OCI-LY7 (cell line): ENCODE results near the gene C2CD5. TPM values are rescaled to one million over a fixed set of nuclear protein-coding genes. Genes with fewer than 3 reads are reported as not detected.

ENCODE experiments used
- BruUV-seq: library from RNA; stranded (reverse); fragments of 400-500 nt; replicated peaks from 2 replicates; lab custom pipeline; 2021; lab: Mats Ljungman, UMichigan
- CTCF ChIA-PET: fragments of 300-600 bp; sonication (Branson Sonifier 250); formaldehyde crosslinking; loops from one replicate; lab custom pipeline; 2022; ENCODE audit warnings: antibody characterized with exemption; ENCODE audit not compliant: unreplicated experiment; lab: Charles Lee
- POLR2A ChIA-PET: fragments of 300-600 bp; sonication (Branson Sonifier 250); formaldehyde crosslinking; loops from one replicate; lab custom pipeline; 2022; ENCODE audit warnings: antibody characterized with exemption; lab: Charles Lee
- DNase-seq: peaks from one replicate; pipeline ENCODE4 v3.0.0-alpha.2; 2015; ENCODE audit warnings: low spot score
- H2AFZ ChIP-seq: fragments of 200-600 bp; sonication (generic), shearing (Covaris generic); 2 replicates; pipeline ENCODE4 v1.6.1; 2014; ENCODE audit warnings: mild to moderate bottlenecking, antibody characterized with exemption, low read length, moderate library complexity
- H3K27ac ChIP-seq: fragments of 200-600 bp; sonication (generic); 2 replicates; pipeline ENCODE4 v1.5.1; 2014; ENCODE audit warnings: mixed run types, low read depth, mild to moderate bottlenecking, moderate library complexity, low read length, inconsistent platforms; ENCODE audit not compliant: poor library complexity, severe bottlenecking
- H3K36me3 ChIP-seq: fragments of 200-600 bp; sonication (generic); 2 replicates; pipeline ENCODE4 v1.6.1; 2014; ENCODE audit warnings: mild to moderate bottlenecking, antibody characterized with exemption, low read length, moderate library complexity, mixed read lengths; ENCODE audit not compliant: insufficient read depth
- H3K4me1 ChIP-seq: fragments of 200-600 bp; sonication (generic); 2 replicates; pipeline ENCODE4 v1.5.1; 2014; ENCODE audit warnings: mild to moderate bottlenecking, low read length; ENCODE audit not compliant: insufficient read depth, poor library complexity, severe bottlenecking
- H3K4me2 ChIP-seq: fragments of 200-600 bp; sonication (generic); 2 replicates; pipeline ENCODE4 v1.6.1; 2014; ENCODE audit warnings: mild to moderate bottlenecking, low read length
- H3K4me3 ChIP-seq: fragments of 200-600 bp; sonication (generic); 2 replicates; pipeline ENCODE4 v1.5.1; 2014; ENCODE audit warnings: mild to moderate bottlenecking, low read depth, low read length; ENCODE audit not compliant: poor library complexity, severe bottlenecking
- H3K79me2 ChIP-seq: fragments of 200-600 bp; sonication (generic); 2 replicates; pipeline ENCODE4 v1.6.1; 2016; ENCODE audit warnings: low read depth, mild to moderate bottlenecking, low read length, moderate library complexity, mixed read lengths; ENCODE audit not compliant: insufficient read depth
- H3K9me2 ChIP-seq: fragments of 200-600 bp; sonication (generic); 2 replicates; pipeline ENCODE4 v1.6.1; 2016; ENCODE audit warnings: mild to moderate bottlenecking, low read length, mixed read lengths; ENCODE audit not compliant: insufficient read depth
- H3K9me3 ChIP-seq: fragments of 200-600 bp; sonication (generic); 2 replicates; pipeline ENCODE4 v1.6.1; 2014; ENCODE audit warnings: mild to moderate bottlenecking, mixed run types, low read length, mixed read lengths
- H4K20me1 ChIP-seq: fragments of 200-600 bp; sonication (generic); 2 replicates; pipeline ENCODE4 v1.6.1; 2014; ENCODE audit warnings: mild to moderate bottlenecking, antibody characterized with exemption, low read length, moderate library complexity, mixed read lengths; ENCODE audit not compliant: insufficient read depth
- EZH2phosphoT487 ChIP-seq: fragments of 200-600 bp; sonication (generic); IDR thresholded peaks from 2 replicates; pipeline ENCODE4 v1.6.1; 2018; ENCODE audit warnings: low read depth, borderline replicate concordance, mild to moderate bottlenecking, mixed run types, antibody characterized with exemption, low read length, moderate library complexity, mixed read lengths
- intact Hi-C: fragments of 100-400 bp; cut with micrococcal nuclease; formaldehyde crosslinking; loops from one replicate; pipeline ENCODE4 v1.10.0; 2022; ENCODE audit not compliant: unreplicated experiment
- total RNA-seq, 2 experiments: library from RNA; depleted of rRNA in 1 of 2; stranded (reverse); fragments of >200 nt in 1 of 2; shearing (Covaris generic) in 1 of 2; gene quantifications; 2 replicates each; pipeline ENCODE4 v1.2.3, GENCODE V29; 2014 to 2022
- TF ChIP-seq, protein P1 (sequence below): fragments of 200-600 bp; sonication (generic); conservative IDR thresholded peaks from 2 replicates; pipeline ENCODE4 v1.5.1; 2014; ENCODE audit warnings: mild to moderate bottlenecking, antibody characterized with exemption, low read length, moderate library complexity, mixed read lengths

C2CD5 gene
- total RNA-seq, 2 experiments from 2014 or later: 28.4 to 50.2 TPM

- POLR2A ChIA-PET: interaction anchor here (0.6 to 1.1 kb wide), 2 partner anchors 9 to 768 kb away, joined by 3 read pairs; no protein-coding TSS in a partner anchor
- TF ChIP-seq, protein P1, sequence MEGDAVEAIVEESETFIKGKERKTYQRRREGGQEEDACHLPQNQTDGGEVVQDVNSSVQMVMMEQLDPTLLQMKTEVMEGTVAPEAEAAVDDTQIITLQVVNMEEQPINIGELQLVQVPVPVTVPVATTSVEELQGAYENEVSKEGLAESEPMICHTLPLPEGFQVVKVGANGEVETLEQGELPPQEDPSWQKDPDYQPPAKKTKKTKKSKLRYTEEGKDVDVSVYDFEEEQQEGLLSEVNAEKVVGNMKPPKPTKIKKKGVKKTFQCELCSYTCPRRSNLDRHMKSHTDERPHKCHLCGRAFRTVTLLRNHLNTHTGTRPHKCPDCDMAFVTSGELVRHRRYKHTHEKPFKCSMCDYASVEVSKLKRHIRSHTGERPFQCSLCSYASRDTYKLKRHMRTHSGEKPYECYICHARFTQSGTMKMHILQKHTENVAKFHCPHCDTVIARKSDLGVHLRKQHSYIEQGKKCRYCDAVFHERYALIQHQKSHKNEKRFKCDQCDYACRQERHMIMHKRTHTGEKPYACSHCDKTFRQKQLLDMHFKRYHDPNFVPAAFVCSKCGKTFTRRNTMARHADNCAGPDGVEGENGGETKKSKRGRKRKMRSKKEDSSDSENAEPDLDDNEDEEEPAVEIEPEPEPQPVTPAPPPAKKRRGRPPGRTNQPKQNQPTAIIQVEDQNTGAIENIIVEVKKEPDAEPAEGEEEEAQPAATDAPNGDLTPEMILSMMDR: peak; percentile 32; the same call in 1 of the 2 replicates
- no peak for TF ChIP-seq EZH2phosphoT487
- H3K9me3 ChIP-seq: no peaks in the 10 kb centered on the region
- no peak overlapping the region for H2AFZ ChIP-seq
- BruUV-seq: no TSS peak
- H3K79me2 ChIP-seq: no peaks in the 10 kb centered on the region
- no peaks in the 10 kb centered on the region for H3K9me2 ChIP-seq
- H3K4me3 ChIP-seq: no peak overlapping the region
- no peak for DNase-seq
- no peaks in the 10 kb centered on the region for H4K20me1 ChIP-seq
- intact Hi-C loops: no loop called here
- no peaks in the 10 kb centered on the region for H3K4me1 ChIP-seq
- CTCF ChIA-PET: no interaction called here
- H3K27ac ChIP-seq: no peak overlapping the region
- H3K4me2 ChIP-seq: no peak overlapping the region
- peaks cover 51% of the 10 kb centered on the region for H3K36me3 ChIP-seq
Observed at GRCh38 chr12:22474970-22475720, 69.2 kb downstream of the C2CD5 start.

- intact Hi-C loops: no loop called here
- Histone ChIP-seq H3K79me2 (no peaks in the 10 kb centered on the region), H3K9me2 (no peaks in the 10 kb centered on the region), H3K4me2 (no peak overlapping the region), H3K4me1 (no peaks in the 10 kb centered on the region), H3K36me3 (peaks cover 58% of the 10 kb centered on the region), H2AFZ (no peak overlapping the region), H4K20me1 (no peaks in the 10 kb centered on the region), H3K27ac (no peak overlapping the region), H3K9me3 (no peaks in the 10 kb centered on the region), H3K4me3 (no peak overlapping the region)
- CTCF ChIA-PET: no interaction called here
- DNase-seq: peak; percentile 9
- TF ChIP-seq, protein P1: no peak
- TF ChIP-seq EZH2phosphoT487: no peak
- POLR2A ChIA-PET: interaction anchor here (0.5 to 1.7 kb wide), 2 partner anchors 11 to 213 kb away, joined by 5 to 6 read pairs; no protein-coding TSS in a partner anchor
- no TSS peak for BruUV-seq
Observed at GRCh38 chr12:22473212-22473611, 71.1 kb downstream of the C2CD5 start.

DNA sequence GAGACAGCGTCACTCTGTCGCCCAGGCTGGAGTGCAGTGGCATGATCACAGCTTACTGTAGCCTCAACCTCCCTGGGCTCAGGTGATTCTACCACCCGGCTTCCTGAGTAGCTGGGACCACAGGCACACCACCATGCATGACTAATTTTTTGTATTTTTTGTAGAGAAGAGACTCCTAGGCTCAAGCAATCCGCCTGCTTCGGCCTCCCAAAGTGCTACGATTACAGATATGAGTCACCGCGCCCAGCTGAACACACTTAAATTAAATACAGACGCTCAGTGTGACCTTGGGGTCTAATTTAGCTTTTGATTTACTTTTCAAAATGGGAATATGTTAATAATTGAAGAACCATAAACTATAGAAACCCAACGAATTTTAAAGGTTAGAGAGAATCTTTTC, 77.2 kb downstream of the C2CD5 start:
- BruUV-seq: no TSS peak
- Histone ChIP-seq H3K27ac (no peak overlapping the region), H3K9me2 (no peaks in the 10 kb centered on the region), H3K79me2 (no peaks in the 10 kb centered on the region), H3K4me1 (no peaks in the 10 kb centered on the region), H3K36me3 (peaks cover 33% of the 10 kb centered on the region), H2AFZ (no peak overlapping the region), H3K9me3 (no peaks in the 10 kb centered on the region), H4K20me1 (no peaks in the 10 kb centered on the region), H3K4me3 (no peak overlapping the region), H3K4me2 (no peak overlapping the region)
- no peak for DNase-seq
- POLR2A ChIA-PET: interaction anchor here (0.6 to 5.0 kb wide), 3 partner anchors 9 to 39 kb away, joined by 3 to 30 read pairs (median 3); no protein-coding TSS in a partner anchor
- TF ChIP-seq EZH2phosphoT487: no peak
- TF ChIP-seq, protein P1: no peak
- CTCF ChIA-PET: interaction anchor here (0.6 kb wide), 1 partner anchor 18 kb away, joined by 3 read pairs; no protein-coding TSS in a partner anchor
- intact Hi-C loops: loop anchor here (10.0 kb wide), 1 partner anchor 158 kb away; the partner anchor contains the start of gene ETNK1
